Measurements from ENCODE around the gene AKT3. TPM values are rescaled to one million over a fixed set of nuclear protein-coding genes. Genes with fewer than 3 reads are reported as not detected.

The AKT3 gene
- total and polyA plus RNA-seq, 2 of the 8 experiments (the other 6 are each of a cell fraction or from before 2014, with no cell fraction given), result 6.0 to 36.4 TPM

DNA sequence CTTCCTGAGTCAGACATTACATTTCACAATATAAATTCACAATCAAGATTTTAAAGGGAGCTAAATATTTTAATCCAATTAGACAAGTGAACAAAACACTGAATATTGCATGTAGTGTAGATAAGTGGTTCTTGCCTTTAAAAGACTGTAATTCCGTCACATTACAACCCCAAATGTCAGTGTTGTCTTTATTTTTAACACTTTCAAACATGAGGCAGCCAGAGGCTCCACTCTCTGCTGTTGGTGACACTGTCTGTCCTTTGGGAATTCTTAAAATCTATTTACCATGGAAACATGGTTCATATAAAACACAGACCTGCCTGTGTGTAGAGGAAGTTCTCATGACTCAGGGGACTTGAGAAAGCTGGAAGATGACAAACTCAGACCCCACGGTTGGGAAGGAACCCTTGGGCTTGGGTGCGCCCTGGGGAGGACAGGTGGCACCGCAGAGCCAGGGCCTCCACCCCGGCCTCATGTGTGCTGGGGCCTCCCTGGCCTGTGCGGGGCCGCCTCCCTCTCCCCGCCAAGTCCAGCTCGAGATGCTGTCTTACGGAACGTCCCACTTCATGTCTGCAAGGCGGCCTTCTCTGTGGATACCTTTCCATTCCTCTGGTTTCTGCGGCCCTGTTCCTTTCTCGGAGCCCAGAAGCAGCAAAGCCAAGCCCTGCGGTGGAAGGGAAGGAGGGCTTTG is 355.2 kb downstream of the AKT3 start (continued):
- TF ChIP-seq, protein P1, sequence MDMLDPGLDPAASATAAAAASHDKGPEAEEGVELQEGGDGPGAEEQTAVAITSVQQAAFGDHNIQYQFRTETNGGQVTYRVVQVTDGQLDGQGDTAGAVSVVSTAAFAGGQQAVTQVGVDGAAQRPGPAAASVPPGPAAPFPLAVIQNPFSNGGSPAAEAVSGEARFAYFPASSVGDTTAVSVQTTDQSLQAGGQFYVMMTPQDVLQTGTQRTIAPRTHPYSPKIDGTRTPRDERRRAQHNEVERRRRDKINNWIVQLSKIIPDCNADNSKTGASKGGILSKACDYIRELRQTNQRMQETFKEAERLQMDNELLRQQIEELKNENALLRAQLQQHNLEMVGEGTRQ (IDR thresholded peaks at IDR 0.05; ENCODE audit: low read length), result no peak
- TF ChIP-seq EP300 (IDR thresholded peaks at IDR 0.05; ENCODE audit: borderline replicate concordance in 1 of 2, low read depth in 2 of 2, low read length in 2 of 2) (no peak), SP2 (IDR thresholded peaks at IDR 0.05; ENCODE audit: low read length) (no peak)

Measured in H1 (cell line).